Neural progenitor cell (in vitro differentiated cells): ENCODE measurements around the gene AMPH. TPM values are rescaled to one million over a fixed set of nuclear protein-coding genes. Genes with fewer than 3 reads are reported as not detected.

Experiments
- DNase-seq: peaks from one replicate; pipeline ENCODE4 v3.0.0-alpha.2; 2016; ENCODE audit warnings: low spot score
- H2AFZ ChIP-seq: fragments of 200-600 bp; sonication (generic); replicated peaks from 2 replicates; pipeline ENCODE4 v1.6.1; 2016; ENCODE audit warnings: antibody characterized with exemption
- H3F3A ChIP-seq: fragments of 200-600 bp; sonication (generic); 2 replicates; pipeline ENCODE4 v1.6.1; 2016; ENCODE audit warnings: antibody characterized with exemption, low read depth
- H3K27ac ChIP-seq: fragments of 200-600 bp; sonication (generic); 2 replicates; pipeline ENCODE4 v1.5.1; 2016; ENCODE audit warnings: mild to moderate bottlenecking
- H3K27me3 ChIP-seq: fragments of 200-600 bp; sonication (generic); 2 replicates; pipeline ENCODE4 v1.6.1; 2016; ENCODE audit warnings: mild to moderate bottlenecking, moderate library complexity
- H3K36me3 ChIP-seq: fragments of 200-600 bp; sonication (generic); 2 replicates; pipeline ENCODE4 v1.5.1; 2016
- H3K4me1 ChIP-seq: fragments of 200-600 bp; sonication (generic); 2 replicates; pipeline ENCODE4 v1.6.1; 2016; ENCODE audit warnings: mixed run types
- H3K4me2 ChIP-seq: fragments of 200-600 bp; sonication (generic); 2 replicates; pipeline ENCODE4 v1.6.1; 2016
- H3K4me3 ChIP-seq: fragments of 200-600 bp; sonication (generic); 2 replicates; pipeline ENCODE4 v1.5.1; 2016
- H3K79me2 ChIP-seq: fragments of 200-600 bp; sonication (generic); 2 replicates; pipeline ENCODE4 v1.6.1; 2016; ENCODE audit warnings: low read depth
- H3K9ac ChIP-seq: fragments of 200-600 bp; sonication (generic); 2 replicates; pipeline ENCODE4 v1.6.1; 2016
- H3K9me3 ChIP-seq: fragments of 200-600 bp; sonication (generic); 2 replicates; pipeline ENCODE4 v1.5.1; 2016; ENCODE audit warnings: low read depth
- H4K20me1 ChIP-seq: fragments of 200-600 bp; sonication (generic); 2 replicates; pipeline ENCODE4 v1.6.1; 2016; ENCODE audit warnings: low read depth
- H3K27ac Mint-ChIP-seq: 3 replicates; pipeline ENCODE4 v1.8.0; 2021; ENCODE audit warnings: mixed read lengths
- H3K27me3 Mint-ChIP-seq: 2 replicates; pipeline ENCODE4 v1.8.0; 2022; ENCODE audit warnings: low read depth, mild to moderate bottlenecking, inconsistent platforms, moderate library complexity, mixed read lengths; ENCODE audit not compliant: insufficient read depth
- H3K36me3 Mint-ChIP-seq: 3 replicates; pipeline ENCODE4 v1.8.0; 2021; ENCODE audit warnings: mixed read lengths
- H3K4me1 Mint-ChIP-seq: 3 replicates; pipeline ENCODE4 v1.8.0; 2021; ENCODE audit warnings: mixed read lengths
- H3K4me3 Mint-ChIP-seq: 3 replicates; pipeline ENCODE4 v1.8.0; 2021; ENCODE audit warnings: mild to moderate bottlenecking, moderate library complexity, mixed read lengths
- H3K9me3 Mint-ChIP-seq: 3 replicates; pipeline ENCODE4 v1.8.0; 2020; ENCODE audit warnings: mixed read lengths
- CTCF ChIP-seq: fragments of 200-600 bp; sonication (generic); IDR thresholded peaks from 2 replicates; pipeline ENCODE4 v1.5.1; 2017; ENCODE audit warnings: antibody characterized with exemption, mild to moderate bottlenecking
- EZH2 ChIP-seq: fragments of 200-600 bp; sonication (generic); IDR thresholded peaks from 2 replicates; pipeline ENCODE4 v1.6.1; 2017; ENCODE audit warnings: antibody characterized with exemption, mild to moderate bottlenecking, moderate library complexity
- EZH2phosphoT487 ChIP-seq: fragments of 200-600 bp; sonication (generic); IDR thresholded peaks from 2 replicates; pipeline ENCODE4 v1.6.1; 2017; ENCODE audit warnings: antibody characterized with exemption
- total RNA-seq: library from RNA; depleted of rRNA; stranded (reverse); fragments of >200 nt; gene quantifications from 2 replicates; pipeline ENCODE4 v1.2.3, GENCODE V29; 2015; ENCODE audit warnings: low replicate concordance

Gene AMPH
- total RNA-seq, 1 donor from 2014 or later: 21.2 TPM

DNA sequence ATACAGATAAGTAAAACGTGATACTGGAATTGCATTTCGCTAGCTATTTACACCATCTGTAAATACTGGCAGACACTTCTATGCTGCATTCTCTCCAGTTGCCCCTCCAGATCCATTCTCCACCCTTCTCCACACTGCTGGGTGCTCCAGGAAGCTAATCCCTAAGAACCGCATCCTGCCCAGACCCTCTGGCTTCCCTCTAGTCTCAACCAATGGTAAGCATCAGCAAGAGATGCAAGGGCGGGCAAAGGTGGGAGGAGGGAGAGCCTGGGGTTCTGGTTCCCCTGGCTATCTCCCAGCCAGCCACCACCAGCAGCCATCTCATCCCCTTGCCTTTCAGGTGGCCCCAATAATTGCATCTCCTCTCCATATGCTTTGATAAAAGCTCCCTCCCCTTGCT lies 84.4 kb downstream of the AMPH start:
- Histone ChIP-seq H2AFZ (no peak overlapping the region), H4K20me1 (no peaks in the 10 kb centered on the region), H3K9ac (no peak overlapping the region), H3K4me2 (no peak overlapping the region), H3K4me3 (no peak overlapping the region), H3K79me2 (no peaks in the 10 kb centered on the region), H3K4me1 (peaks cover 17% of the 10 kb centered on the region), H3K27me3 (no peaks in the 10 kb centered on the region), H3K27ac (no peak overlapping the region), H3K36me3 (no peaks in the 10 kb centered on the region), H3K9me3 (no peaks in the 10 kb centered on the region), H3F3A (no peaks in the 10 kb centered on the region)
- H3K36me3 Mint-ChIP-seq: no peaks in the 10 kb centered on the region
- H3K27me3 Mint-ChIP-seq: peaks cover 4% of the 10 kb centered on the region
- DNase-seq: no peak
- no peak overlapping the region for H3K27ac Mint-ChIP-seq
- H3K9me3 Mint-ChIP-seq: no peaks in the 10 kb centered on the region
- TF ChIP-seq CTCF (no peak), EZH2 (no peak), EZH2phosphoT487 (no peak)
- peaks cover 24% of the 10 kb centered on the region for H3K4me1 Mint-ChIP-seq
- no peak overlapping the region for H3K4me3 Mint-ChIP-seq

GRCh38 chr7:38545977-38546376 lies 85.2 kb downstream of the AMPH start:
- TF ChIP-seq CTCF (no peak), EZH2 (no peak), EZH2phosphoT487 (no peak)
- Mint-ChIP-seq H3K27ac (no peak overlapping the region), H3K4me3 (no peak overlapping the region), H3K36me3 (no peaks in the 10 kb centered on the region), H3K9me3 (no peaks in the 10 kb centered on the region), H3K4me1 (peaks cover 18% of the 10 kb centered on the region), H3K27me3 (peaks cover 4% of the 10 kb centered on the region)
- Histone ChIP-seq H3K4me1 (peaks cover 14% of the 10 kb centered on the region), H3K27ac (no peak overlapping the region), H3K36me3 (no peaks in the 10 kb centered on the region), H3K27me3 (no peaks in the 10 kb centered on the region), H4K20me1 (no peaks in the 10 kb centered on the region), H2AFZ (no peak overlapping the region), H3K9ac (no peak overlapping the region), H3K4me3 (no peak overlapping the region), H3K79me2 (no peaks in the 10 kb centered on the region), H3F3A (no peaks in the 10 kb centered on the region), H3K9me3 (no peaks in the 10 kb centered on the region), H3K4me2 (no peak overlapping the region)
- no peak for DNase-seq

DNA sequence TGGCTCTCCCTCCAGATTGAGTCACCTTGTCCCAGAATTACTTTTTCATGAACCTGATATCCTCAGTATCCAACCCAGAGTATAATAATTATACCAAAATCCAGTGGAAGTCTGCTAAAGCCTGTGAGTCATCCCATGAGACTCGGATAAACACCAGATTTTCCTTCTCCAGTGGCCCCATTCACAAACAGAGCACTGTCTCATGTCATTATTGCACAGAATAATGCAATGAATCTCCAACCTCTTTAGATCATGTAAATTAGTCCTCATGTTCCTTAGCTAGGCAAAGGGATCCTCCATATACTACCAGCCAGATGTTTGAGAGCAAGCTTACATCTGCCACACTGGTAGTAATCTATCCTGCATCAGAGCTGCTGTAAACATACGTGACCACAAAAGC lies 89.0 kb downstream of the AMPH start:
- Mint-ChIP-seq H3K27me3 (no peaks in the 10 kb centered on the region), H3K4me3 (no peak overlapping the region), H3K9me3 (no peaks in the 10 kb centered on the region), H3K4me1 (peaks cover 10% of the 10 kb centered on the region), H3K36me3 (peaks cover 9% of the 10 kb centered on the region), H3K27ac (no peak overlapping the region)
- no peaks in the 10 kb centered on the region for H3K27me3 ChIP-seq
- no peaks in the 10 kb centered on the region for H4K20me1 ChIP-seq
- DNase-seq: no peak
- no peak overlapping the region for H3K9ac ChIP-seq
- no peak overlapping the region for H2AFZ ChIP-seq
- H3K4me1 ChIP-seq: peaks cover 6% of the 10 kb centered on the region
- H3K79me2 ChIP-seq: no peaks in the 10 kb centered on the region
- no peak overlapping the region for H3K4me2 ChIP-seq
- TF ChIP-seq EZH2phosphoT487 (no peak), EZH2 (no peak), CTCF (no peak)
- no peak overlapping the region for H3K4me3 ChIP-seq
- H3K36me3 ChIP-seq: no peaks in the 10 kb centered on the region
- no peaks in the 10 kb centered on the region for H3F3A ChIP-seq
- no peaks in the 10 kb centered on the region for H3K9me3 ChIP-seq
- no peak overlapping the region for H3K27ac ChIP-seq

DNA sequence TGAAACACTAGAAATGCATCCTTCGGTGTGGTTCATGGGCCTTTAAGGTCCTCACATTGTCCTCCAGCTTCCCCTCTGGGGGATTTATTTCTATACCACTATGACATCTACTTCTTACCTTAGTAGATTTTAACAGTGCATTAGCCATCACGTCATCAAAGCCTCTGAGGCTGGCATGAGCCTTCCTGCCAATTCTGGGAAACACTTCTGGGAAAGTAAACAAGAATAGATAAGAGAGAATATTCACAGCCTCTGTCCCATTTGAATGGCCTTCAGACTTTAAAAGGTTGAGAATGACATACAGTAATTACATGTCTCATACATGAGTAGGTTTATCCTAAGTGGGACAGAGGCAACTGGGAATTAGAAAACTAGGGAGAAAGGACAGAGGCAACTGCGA lies 89.7 kb downstream of the AMPH start:
- H3K27ac Mint-ChIP-seq: no peak overlapping the region
- H3K79me2 ChIP-seq: no peaks in the 10 kb centered on the region
- no peaks in the 10 kb centered on the region for H3K4me1 ChIP-seq
- H3K9ac ChIP-seq: no peak overlapping the region
- no peak for DNase-seq
- no peaks in the 10 kb centered on the region for H3K27me3 ChIP-seq
- no peaks in the 10 kb centered on the region for H3K36me3 ChIP-seq
- H3K4me3 ChIP-seq: no peak overlapping the region
- peaks cover 9% of the 10 kb centered on the region for H3K36me3 Mint-ChIP-seq
- H3K4me1 Mint-ChIP-seq: peaks cover 3% of the 10 kb centered on the region
- no peak overlapping the region for H3K27ac ChIP-seq
- no peaks in the 10 kb centered on the region for H3K9me3 Mint-ChIP-seq
- TF ChIP-seq EZH2phosphoT487: no peak
- TF ChIP-seq EZH2: no peak
- TF ChIP-seq CTCF: no peak
- H3K4me3 Mint-ChIP-seq: no peak overlapping the region
- no peak overlapping the region for H3K4me2 ChIP-seq
- no peak overlapping the region for H2AFZ ChIP-seq
- H3K9me3 ChIP-seq: no peaks in the 10 kb centered on the region
- H4K20me1 ChIP-seq: no peaks in the 10 kb centered on the region
- H3F3A ChIP-seq: no peaks in the 10 kb centered on the region
- no peaks in the 10 kb centered on the region for H3K27me3 Mint-ChIP-seq
